ENCODE results near the gene NOL9. TPM values are rescaled to one million over a fixed set of nuclear protein-coding genes. Genes with fewer than 3 reads are reported as not detected.

NOL9 gene
- total RNA-seq, 5 donors from 2014 or later (not counting 1 experiment from before 2014, with no cell fraction given) = 48.6 to 66.6 (median 58.7) TPM

DNA sequence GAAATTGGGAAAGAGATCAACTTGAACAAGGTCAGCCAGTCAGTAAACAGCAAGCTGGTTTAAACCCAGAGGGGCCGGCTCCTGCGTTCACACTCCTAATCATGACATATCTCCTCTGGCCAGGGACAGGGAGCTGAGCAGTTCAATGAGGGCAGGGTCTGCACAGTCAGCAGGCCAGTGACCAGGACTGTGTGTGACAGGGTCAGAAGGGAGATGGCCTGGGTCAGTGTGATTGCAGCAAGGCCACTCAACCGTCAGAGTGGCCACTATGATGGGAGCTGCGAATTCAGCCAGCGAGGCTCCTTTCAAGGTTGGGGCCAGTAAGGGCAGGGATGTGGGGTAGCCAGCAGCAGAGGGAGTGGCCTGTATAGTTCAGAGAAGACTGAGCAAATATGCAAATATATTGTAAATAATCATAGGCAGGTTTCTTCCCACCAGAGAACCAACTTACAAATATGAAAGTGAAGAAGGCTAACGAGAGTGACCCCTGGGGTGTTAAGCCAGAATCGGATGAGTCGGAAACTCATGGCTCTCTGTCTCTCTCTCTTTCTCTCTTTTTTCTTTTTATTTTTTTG, 20.0 kb downstream of the NOL9 start:
- DNase-seq (no peak), ATAC-seq (replicated peaks in 1 of 4) (no peak)
- 100% methylated on average over 3 of the region's 8 CpGs for WGBS (ENCODE audit: insufficient coverage)
- H3K36me3 Mint-ChIP-seq = peaks cover 29% of the 10 kb centered on the region
- H3K27me3 Mint-ChIP-seq = no peaks in the 10 kb centered on the region
- Histone ChIP-seq H3K27me3 (replicated peaks in 1 of 2; ENCODE audit: control insufficient read depth in 2 of 2, extremely low read depth in 1 of 2, insufficient read depth in 2 of 2, low read length in 1 of 2) (no peaks in the 10 kb centered on the region), H3K27ac (ENCODE audit: low read length) (no peak overlapping the region), H3K9me3 (no peaks in the 10 kb centered on the region), H3K4me1 (ENCODE audit: control insufficient read depth in 1 of 2, extremely low read depth in 1 of 2, insufficient read depth in 2 of 2, low read length in 2 of 2) (no peaks in the 10 kb centered on the region), H3K4me3 (ENCODE audit: control insufficient read depth in 1 of 2, extremely low read depth in 1 of 2, low read length in 1 of 2) (no peak overlapping the region), H3K36me3 (ENCODE audit: control insufficient read depth in 2 of 2, extremely low read depth in 1 of 2, insufficient read depth in 1 of 2, low read length in 1 of 2) (peaks cover 7 to 42% of the 10 kb centered on the region in 2 donors)
- H3K4me1 Mint-ChIP-seq = peaks cover 0 to 12% (median 4%) of the 10 kb centered on the region in 3 donors
- no peak overlapping the region for H3K4me3 Mint-ChIP-seq
- no peaks in the 10 kb centered on the region for H3K9me3 Mint-ChIP-seq
- ChIA-PET POLR2A (no interaction called here), CTCF (no interaction called here)
- no peak overlapping the region for H3K27ac Mint-ChIP-seq

- peaks cover 0 to 4% (median 4%) of the 10 kb centered on the region in 3 donors for H3K4me1 Mint-ChIP-seq
- no peak overlapping the region for H3K27ac ChIP-seq (ENCODE audit: low read length)
These were observed 22.3 kb downstream of the NOL9 start for GRCh38 chr1:6531996-6532395.

DNA sequence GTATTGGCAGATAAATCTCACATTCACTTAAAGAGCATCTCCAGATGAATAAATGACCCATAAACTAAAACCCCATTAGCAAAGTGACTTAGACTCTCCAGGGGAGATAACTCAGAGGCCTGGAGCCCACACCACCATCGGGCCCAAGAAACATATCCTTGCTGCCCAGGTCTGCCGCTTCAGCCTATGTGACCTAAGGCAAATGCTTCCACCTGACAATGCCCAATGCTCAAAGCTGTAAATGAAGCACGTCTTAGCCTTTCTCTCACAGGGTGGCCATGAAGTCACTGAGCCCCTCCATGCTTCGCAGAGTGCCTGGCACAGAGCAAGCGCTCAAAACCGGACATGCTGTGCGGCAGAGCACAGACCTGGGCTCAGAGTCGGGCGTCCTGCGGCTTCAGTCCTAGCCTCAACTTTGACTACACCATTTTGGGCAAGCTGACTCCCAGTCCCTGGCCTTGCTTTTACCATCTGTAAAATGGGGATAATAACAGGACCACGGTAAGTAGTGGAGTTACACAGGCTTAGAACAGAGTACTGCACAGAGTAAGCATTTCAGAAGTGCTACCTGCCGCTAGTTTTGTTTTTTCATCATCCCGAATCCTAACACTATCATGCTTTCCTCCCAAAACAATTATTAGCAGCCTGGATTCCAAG, 23.7 kb downstream of the NOL9 start:
- no peak overlapping the region for H3K27ac ChIP-seq (ENCODE audit: low read length)
- H3K36me3 ChIP-seq (ENCODE audit: control insufficient read depth in 2 of 2, extremely low read depth in 1 of 2, insufficient read depth in 1 of 2, low read length in 1 of 2) = peaks cover 19 to 69% of the 10 kb centered on the region in 2 donors
- Mint-ChIP-seq H3K27ac (no peak overlapping the region), H3K27me3 (no peaks in the 10 kb centered on the region), H3K4me1 (peaks cover 0 to 4% (median 2%) of the 10 kb centered on the region in 3 donors), H3K9me3 (no peaks in the 10 kb centered on the region), H3K4me3 (no peak overlapping the region), H3K36me3 (peaks cover 46% of the 10 kb centered on the region)
- H3K4me1 ChIP-seq (ENCODE audit: control insufficient read depth in 1 of 2, extremely low read depth in 1 of 2, insufficient read depth in 2 of 2, low read length in 2 of 2) = no peaks in the 10 kb centered on the region
- POLR2A ChIA-PET = no interaction called here
- H3K4me3 ChIP-seq (ENCODE audit: control insufficient read depth in 1 of 2, extremely low read depth in 1 of 2, low read length in 1 of 2) = no peak overlapping the region
- DNase-seq (no peak), ATAC-seq (replicated peaks in 1 of 4) (no peak)
- 96% methylated on average over 7 of the region's 13 CpGs for WGBS (ENCODE audit: insufficient coverage)
- CTCF ChIA-PET = no interaction called here
- no peaks in the 10 kb centered on the region for H3K9me3 ChIP-seq
- no peaks in the 10 kb centered on the region for H3K27me3 ChIP-seq (replicated peaks in 1 of 2; ENCODE audit: control insufficient read depth in 2 of 2, extremely low read depth in 1 of 2, insufficient read depth in 2 of 2, low read length in 1 of 2)

More at GRCh38 chr1:6531996-6532395, 22.3 kb downstream of the NOL9 start:
- H3K27me3 ChIP-seq (replicated peaks in 1 of 2; ENCODE audit: control insufficient read depth in 2 of 2, extremely low read depth in 1 of 2, insufficient read depth in 2 of 2, low read length in 1 of 2) = no peaks in the 10 kb centered on the region
- H3K27ac Mint-ChIP-seq = no peak overlapping the region
- H3K36me3 Mint-ChIP-seq = peaks cover 37% of the 10 kb centered on the region
- no peaks in the 10 kb centered on the region for H3K27me3 Mint-ChIP-seq
- H3K9me3 ChIP-seq = no peaks in the 10 kb centered on the region
- H3K9me3 Mint-ChIP-seq = no peaks in the 10 kb centered on the region
- no peaks in the 10 kb centered on the region for H3K4me1 ChIP-seq (ENCODE audit: control insufficient read depth in 1 of 2, extremely low read depth in 1 of 2, insufficient read depth in 2 of 2, low read length in 2 of 2)
- peaks cover 9 to 58% of the 10 kb centered on the region in 2 donors for H3K36me3 ChIP-seq (ENCODE audit: control insufficient read depth in 2 of 2, extremely low read depth in 1 of 2, insufficient read depth in 1 of 2, low read length in 1 of 2)
- CTCF ChIA-PET = no interaction called here
- POLR2A ChIA-PET = no interaction called here
- no peak overlapping the region for H3K4me3 ChIP-seq (ENCODE audit: control insufficient read depth in 1 of 2, extremely low read depth in 1 of 2, low read length in 1 of 2)
- H3K4me3 Mint-ChIP-seq = no peak overlapping the region
- ATAC-seq (replicated peaks in 1 of 4) (no peak), DNase-seq (no peak)
- 80% methylated on average over 3 of the region's 5 CpGs for WGBS (ENCODE audit: insufficient coverage)

DNA sequence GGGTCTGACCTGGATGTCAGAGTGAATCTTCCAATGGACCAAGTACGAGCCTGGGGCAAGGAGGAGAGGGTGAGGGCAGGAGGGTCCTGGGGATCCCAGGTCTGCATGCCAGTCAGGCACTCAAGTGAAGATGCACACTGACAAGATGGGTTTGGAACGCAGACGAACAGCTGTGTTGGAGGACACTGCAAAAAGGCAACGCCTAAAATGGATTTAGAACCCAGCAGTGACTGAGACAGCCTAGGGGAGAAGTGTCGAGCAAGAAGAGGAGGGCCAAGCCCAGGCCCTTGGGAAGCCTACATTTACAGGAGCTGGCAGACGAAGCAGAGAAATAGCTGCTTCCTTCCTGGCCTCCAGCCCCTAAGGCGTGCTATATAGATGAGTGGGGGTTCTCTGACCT, 25.8 kb downstream of the NOL9 start:
- no peaks in the 10 kb centered on the region for H3K4me1 ChIP-seq (ENCODE audit: control insufficient read depth in 1 of 2, extremely low read depth in 1 of 2, insufficient read depth in 2 of 2, low read length in 2 of 2)
- ChIA-PET CTCF (no interaction called here), POLR2A (no interaction called here)
- ATAC-seq (replicated peaks in 1 of 4) = no peak
- no peak overlapping the region for H3K4me3 ChIP-seq (ENCODE audit: control insufficient read depth in 1 of 2, extremely low read depth in 1 of 2, low read length in 1 of 2)
- no peak overlapping the region for H3K4me3 Mint-ChIP-seq
- no peaks in the 10 kb centered on the region for H3K27me3 Mint-ChIP-seq
- H3K27ac Mint-ChIP-seq = no peak overlapping the region
- no peaks in the 10 kb centered on the region for H3K9me3 ChIP-seq
- no peaks in the 10 kb centered on the region for H3K9me3 Mint-ChIP-seq
- H3K27me3 ChIP-seq (replicated peaks in 1 of 2; ENCODE audit: control insufficient read depth in 2 of 2, extremely low read depth in 1 of 2, insufficient read depth in 2 of 2, low read length in 1 of 2) = no peaks in the 10 kb centered on the region
- no peak for DNase-seq
- no peak overlapping the region for H3K27ac ChIP-seq (ENCODE audit: low read length)
- H3K4me1 Mint-ChIP-seq = peaks cover 0 to 5% (median 4%) of the 10 kb centered on the region in 3 donors
- H3K36me3 ChIP-seq (ENCODE audit: control insufficient read depth in 2 of 2, extremely low read depth in 1 of 2, insufficient read depth in 1 of 2, low read length in 1 of 2) = peaks cover 21 to 66% of the 10 kb centered on the region in 2 donors
- peaks cover 48% of the 10 kb centered on the region for H3K36me3 Mint-ChIP-seq
- 96% methylated on average over 5 of the region's 7 CpGs for WGBS (ENCODE audit: insufficient coverage)

GRCh38 chr1:6526316-6526715, 28.0 kb downstream of the NOL9 start:
- no peak for ATAC-seq (replicated peaks in 1 of 4)
- H3K9me3 ChIP-seq = no peaks in the 10 kb centered on the region
- Mint-ChIP-seq H3K4me3 (no peak overlapping the region), H3K27ac (peak overlapping the region in 1 of 2 donors; percentile 22), H3K36me3 (peaks cover 35% of the 10 kb centered on the region), H3K9me3 (no peaks in the 10 kb centered on the region), H3K27me3 (no peaks in the 10 kb centered on the region), H3K4me1 (peaks cover 0 to 5% (median 4%) of the 10 kb centered on the region in 3 donors)
- ChIA-PET POLR2A (interaction anchor here in 1 of 2 donors (0.6 kb wide), 1 partner anchor 38 kb away, joined by 3 read pairs; no protein-coding TSS in a partner anchor), CTCF (no interaction called here)
- no peak overlapping the region for H3K4me3 ChIP-seq (ENCODE audit: control insufficient read depth in 1 of 2, extremely low read depth in 1 of 2, low read length in 1 of 2)
- DNase-seq = no peak
- WGBS (ENCODE audit: insufficient coverage) = 87% methylated on average over 10 of the region's 11 CpGs
- no peak overlapping the region for H3K27ac ChIP-seq (ENCODE audit: low read length)
- no peaks in the 10 kb centered on the region for H3K27me3 ChIP-seq (replicated peaks in 1 of 2; ENCODE audit: control insufficient read depth in 2 of 2, extremely low read depth in 1 of 2, insufficient read depth in 2 of 2, low read length in 1 of 2)
- no peaks in the 10 kb centered on the region for H3K4me1 ChIP-seq (ENCODE audit: control insufficient read depth in 1 of 2, extremely low read depth in 1 of 2, insufficient read depth in 2 of 2, low read length in 2 of 2)
- peaks cover 16 to 46% of the 10 kb centered on the region in 2 donors for H3K36me3 ChIP-seq (ENCODE audit: control insufficient read depth in 2 of 2, extremely low read depth in 1 of 2, insufficient read depth in 1 of 2, low read length in 1 of 2)

DNA sequence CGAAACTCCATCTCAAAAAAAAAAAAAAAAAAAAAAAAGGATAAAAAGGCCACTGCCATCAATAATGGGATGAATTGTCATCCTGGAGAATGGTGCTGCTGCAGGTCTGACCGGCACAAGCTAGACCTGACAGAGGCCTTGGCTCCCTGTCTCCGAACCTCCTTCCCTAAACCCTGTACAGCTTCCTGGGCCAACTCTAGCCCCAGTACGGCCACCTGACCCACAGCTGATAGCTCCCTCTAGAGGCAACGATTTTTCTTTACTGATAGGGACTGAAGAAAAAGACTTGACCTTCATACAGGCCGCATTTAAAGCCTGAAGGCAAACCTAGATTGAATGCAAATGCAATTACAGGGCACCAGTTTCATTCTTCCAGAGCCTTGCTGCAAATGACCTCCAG, 30.7 kb downstream of the NOL9 start:
- H3K27ac ChIP-seq (ENCODE audit: low read length) = no peak overlapping the region
- ChIA-PET POLR2A (interaction anchor here in 1 of 2 donors (0.6 to 1.5 kb wide), 2 partner anchors 13 to 1703 kb away, joined by 3 to 6 read pairs; no protein-coding TSS in a partner anchor), CTCF (interaction anchor here (0.6 to 0.7 kb wide), 3 partner anchors 125 to 1129 kb away, joined by 4 to 5 read pairs (median 4); no protein-coding TSS in a partner anchor)
- H3K4me3 ChIP-seq (ENCODE audit: control insufficient read depth in 1 of 2, extremely low read depth in 1 of 2, low read length in 1 of 2) = no peak overlapping the region
- DNase-seq (peak in 1 of 35 experiments; percentile 18), ATAC-seq (replicated peaks in 1 of 4) (no peak)
- WGBS (ENCODE audit: insufficient coverage) = 59% methylated on average over 4 of the region's 6 CpGs
- Mint-ChIP-seq H3K36me3 (peaks cover 29% of the 10 kb centered on the region), H3K27me3 (no peaks in the 10 kb centered on the region), H3K27ac (peak overlapping the region in 1 of 2 donors; percentile 46), H3K9me3 (no peaks in the 10 kb centered on the region), H3K4me1 (peaks cover 0 to 5% (median 4%) of the 10 kb centered on the region in 3 donors), H3K4me3 (no peak overlapping the region)
- no peaks in the 10 kb centered on the region for H3K9me3 ChIP-seq
- no peaks in the 10 kb centered on the region for H3K4me1 ChIP-seq (ENCODE audit: control insufficient read depth in 1 of 2, extremely low read depth in 1 of 2, insufficient read depth in 2 of 2, low read length in 2 of 2)
- H3K27me3 ChIP-seq (replicated peaks in 1 of 2; ENCODE audit: control insufficient read depth in 2 of 2, extremely low read depth in 1 of 2, insufficient read depth in 2 of 2, low read length in 1 of 2) = no peaks in the 10 kb centered on the region
- H3K36me3 ChIP-seq (ENCODE audit: control insufficient read depth in 2 of 2, extremely low read depth in 1 of 2, insufficient read depth in 1 of 2, low read length in 1 of 2) = peaks cover 14 to 31% of the 10 kb centered on the region in 2 donors

Measured in T-cell (primary cell).